ENCODE data around the gene BRSK2.

- TF ChIP-seq CTCF (IDR thresholded peaks at IDR 0.05; ENCODE audit: poor library complexity): no peak
- no peak for TF ChIP-seq EZH2 (IDR thresholded peaks at IDR 0.05; ENCODE audit: borderline replicate concordance)
- TF ChIP-seq EZH2phosphoT487 (IDR thresholded peaks at IDR 0.05; ENCODE audit: low read depth, severe bottlenecking, unreplicated experiment): no peak
These were observed 114.4 kb downstream of the BRSK2 start for GRCh38 chr11:1504138-1504537.
